SK-N-SH treated with all-trans-retinoic acid at 6 μM for 48 hours (cell line): ENCODE results near the gene RBM47.

Source experiments
- ATAC-seq: fragments of 200-7000 bp; cut with Tn5 transposase; 3 replicates; pipeline ENCODE4 v1.9.1; 2020; ENCODE audit warnings: mild to moderate bottlenecking, moderate library complexity
- ARNTL ChIP-seq: fragments of 450-650 bp; formaldehyde crosslinking; IDR thresholded peaks from 2 replicates; pipeline ENCODE4 v1.5.0; 2020; ENCODE audit warnings: low read depth, mild to moderate bottlenecking, moderate library complexity, borderline replicate concordance
- BACH2 ChIP-seq: fragments of 250-450 bp; sonication (Bioruptor Pico); IDR thresholded peaks from 2 replicates; pipeline ENCODE4 v1.9.0; 2021; ENCODE audit warnings: mild to moderate bottlenecking, borderline replicate concordance
- CREB5 ChIP-seq: fragments of 250-450 bp; sonication (Bioruptor Pico); IDR thresholded peaks from 2 replicates; pipeline ENCODE4 v1.5.1; 2020; ENCODE audit warnings: low read depth, mild to moderate bottlenecking, moderate library complexity
- CSDC2 ChIP-seq: fragments of 250-450 bp; sonication (Bioruptor Pico); IDR thresholded peaks from 2 replicates; pipeline ENCODE4 v1.5.0; 2020; ENCODE audit warnings: mild to moderate bottlenecking, moderate library complexity
- CSRNP3 ChIP-seq: fragments of 250-450 bp; sonication (Bioruptor Pico); IDR thresholded peaks from 2 replicates; pipeline ENCODE4 v1.5.1; 2021; ENCODE audit warnings: mild to moderate bottlenecking, moderate library complexity
- ESRRG ChIP-seq: fragments of 250-450 bp; sonication (Bioruptor Pico); IDR thresholded peaks from 2 replicates; pipeline ENCODE4 v1.6.1; 2021; ENCODE audit warnings: mild to moderate bottlenecking
- GLIS3 ChIP-seq: fragments of 250-450 bp; sonication (Bioruptor Pico); IDR thresholded peaks from 2 replicates; pipeline ENCODE4 v1.5.0; 2020; ENCODE audit warnings: mild to moderate bottlenecking, moderate library complexity
- ISL1 ChIP-seq: fragments of 250-450 bp; sonication (Bioruptor Pico); IDR thresholded peaks from 2 replicates; pipeline ENCODE4 v2.1.2; 2022; ENCODE audit warnings: mild to moderate bottlenecking, moderate library complexity
- OSR1 ChIP-seq: fragments of 250-450 bp; sonication (Bioruptor Pico); IDR thresholded peaks from 2 replicates; pipeline ENCODE4 v1.8.0; 2022; ENCODE audit warnings: moderate library complexity, mild to moderate bottlenecking, inconsistent platforms
- PATZ1 ChIP-seq: fragments of 250-450 bp; sonication (Bioruptor Pico); IDR thresholded peaks from 2 replicates; pipeline ENCODE4 v1.8.0; 2020; ENCODE audit warnings: mild to moderate bottlenecking, moderate library complexity, borderline replicate concordance
- POU6F1 ChIP-seq: fragments of 250-450 bp; sonication (Bioruptor Pico); IDR thresholded peaks from 2 replicates; pipeline ENCODE4 v1.8.0; 2021; ENCODE audit warnings: low read depth, mild to moderate bottlenecking, moderate library complexity, borderline replicate concordance
- PPARA ChIP-seq: fragments of 250-450 bp; sonication (Bioruptor Pico); IDR thresholded peaks from 2 replicates; pipeline ENCODE4 v1.5.0; 2020; ENCODE audit warnings: mild to moderate bottlenecking, borderline replicate concordance
- RARB ChIP-seq: fragments of 250-450 bp; sonication (Bioruptor Pico); IDR thresholded peaks from 2 replicates; pipeline ENCODE4 v1.8.0; 2021; ENCODE audit warnings: mild to moderate bottlenecking, moderate library complexity
- TCF4 ChIP-seq: fragments of 250-450 bp; sonication (Bioruptor Pico); IDR thresholded peaks from 2 replicates; pipeline ENCODE4 v1.8.0; 2021; ENCODE audit warnings: mild to moderate bottlenecking, moderate library complexity, borderline replicate concordance
- TOX ChIP-seq: fragments of 250-450 bp; sonication (Bioruptor Pico); IDR thresholded peaks from 2 replicates; pipeline ENCODE4 v1.8.0; 2021; ENCODE audit warnings: mild to moderate bottlenecking, moderate library complexity, borderline replicate concordance
- TSHZ2 ChIP-seq: fragments of 250-450 bp; sonication (Bioruptor Pico); IDR thresholded peaks from 2 replicates; pipeline ENCODE4 v1.5.0; 2020; ENCODE audit warnings: mild to moderate bottlenecking, moderate library complexity
- ZC3H10 ChIP-seq: fragments of 250-450 bp; sonication (Bioruptor Pico); IDR thresholded peaks from 2 replicates; pipeline ENCODE4 v1.5.1; 2021; ENCODE audit warnings: mild to moderate bottlenecking, moderate library complexity
- ZFP3 ChIP-seq: fragments of 250-450 bp; sonication (Bioruptor Pico); IDR thresholded peaks from 2 replicates; pipeline ENCODE4 v1.5.0; 2020; ENCODE audit warnings: mild to moderate bottlenecking, moderate library complexity
- ZFP30 ChIP-seq: fragments of 450-650 bp; formaldehyde crosslinking; IDR thresholded peaks from 2 replicates; pipeline ENCODE4 v1.5.0; 2022; ENCODE audit warnings: mild to moderate bottlenecking, moderate library complexity
- ZNF565 ChIP-seq: fragments of 450-650 bp; formaldehyde crosslinking; conservative IDR thresholded peaks from 2 replicates; pipeline ENCODE4 v1.5.0; 2020; ENCODE audit warnings: low read depth, mild to moderate bottlenecking, moderate library complexity
- ZNF70 ChIP-seq: fragments of 450-650 bp; formaldehyde crosslinking; IDR thresholded peaks from 2 replicates; pipeline ENCODE4 v1.5.0; 2020; ENCODE audit warnings: mild to moderate bottlenecking, moderate library complexity
- ZNF8 ChIP-seq: fragments of 450-650 bp; formaldehyde crosslinking; IDR thresholded peaks from 2 replicates; pipeline ENCODE4 v1.5.0; 2020; ENCODE audit warnings: mild to moderate bottlenecking, moderate library complexity

Gene RBM47

GRCh38 chr4:40475609-40476008 lies 154.1 kb downstream of the RBM47 start:
- no peak for TF ChIP-seq CREB5 (CRISPR knock-in tag)
- TF ChIP-seq ZC3H10 (CRISPR knock-in tag), result no peak
- no peak for TF ChIP-seq ISL1 (CRISPR knock-in tag)
- no peak for TF ChIP-seq GLIS3 (CRISPR knock-in tag)
- no peak for TF ChIP-seq TOX
- TF ChIP-seq ARNTL, result no peak
- TF ChIP-seq ZNF70 (CRISPR knock-in tag), result no peak
- no peak for TF ChIP-seq ZNF8 (CRISPR knock-in tag)
- no peak for TF ChIP-seq RARB (CRISPR knock-in tag)
- no peak for TF ChIP-seq ESRRG
- TF ChIP-seq ZNF565, result no peak
- TF ChIP-seq CSDC2 (CRISPR knock-in tag), result no peak
- no peak for TF ChIP-seq POU6F1
- no peak for TF ChIP-seq TCF4
- ATAC-seq, result no peak

GRCh38 chr4:40473578-40474388 lies 155.9 kb downstream of the RBM47 start:
- TF ChIP-seq ARNTL (no peak), ZNF70 (CRISPR knock-in tag) (no peak), PATZ1 (CRISPR knock-in tag) (no peak), TCF4 (no peak), ZNF565 (no peak), OSR1 (CRISPR knock-in tag) (no peak), TSHZ2 (CRISPR knock-in tag) (no peak), ZFP30 (no peak), BACH2 (CRISPR knock-in tag) (no peak), CSRNP3 (CRISPR knock-in tag) (no peak), GLIS3 (CRISPR knock-in tag) (no peak), ISL1 (CRISPR knock-in tag) (no peak), PPARA (CRISPR knock-in tag) (no peak), TOX (no peak), ESRRG (no peak), ZFP3 (CRISPR knock-in tag) (no peak)
- TF ChIP-seq, all 23 proteins: peak for 0
- ATAC-seq, result no peak

- ATAC-seq, result no peak
- TF ChIP-seq ESRRG (no peak), ZC3H10 (CRISPR knock-in tag) (no peak), ZFP3 (CRISPR knock-in tag) (no peak), CSDC2 (CRISPR knock-in tag) (no peak), ISL1 (CRISPR knock-in tag) (no peak), ZNF565 (no peak), TSHZ2 (CRISPR knock-in tag) (no peak), GLIS3 (CRISPR knock-in tag) (no peak), ARNTL (no peak), RARB (CRISPR knock-in tag) (no peak), ZNF70 (CRISPR knock-in tag) (no peak), CSRNP3 (CRISPR knock-in tag) (no peak), BACH2 (CRISPR knock-in tag) (no peak), TCF4 (no peak), ZNF8 (CRISPR knock-in tag) (no peak)
Observed at GRCh38 chr4:40471923-40472322, 157.7 kb downstream of the RBM47 start.
